GM12878 (cell line): ENCODE results near the gene RTP3. TPM values are rescaled to one million over a fixed set of nuclear protein-coding genes. Genes with fewer than 3 reads are reported as not detected.

Source experiments
- ATAC-seq: fragments of 200-7000 bp; cut with Tn5 transposase; 3 replicates; pipeline ENCODE4 v1.9.1; 2020; ENCODE audit warnings: mild to moderate bottlenecking, moderate library complexity
- BruUV-seq: library from RNA; stranded (reverse); fragments of 400-500 nt; replicated peaks from 2 replicates; lab custom pipeline; 2021; lab: Mats Ljungman, UMichigan
- CTCF ChIA-PET: fragments of 300-600 bp; sonication (Branson Sonifier 250); formaldehyde crosslinking; extraction: SDS; loops from one replicate; lab custom pipeline; 2021; ENCODE audit warnings: inconsistent platforms; lab: Yijun Ruan, JAX
- POLR2A ChIA-PET: fragments of 350-600 bp; formaldehyde crosslinking; extraction: SDS; loops from one replicate; lab custom pipeline; 2021; ENCODE audit warnings: inconsistent platforms; lab: Charles Lee
- RAD21 ChIA-PET: fragments of 300-600 bp; sonication (Branson Sonifier 250); formaldehyde crosslinking; loops from one replicate; lab custom pipeline; 2023; ENCODE audit warnings: antibody characterized with exemption; ENCODE audit not compliant: unreplicated experiment; lab: Charles Lee
- SMC1A ChIA-PET: fragments of 300-600 bp; sonication (Branson Sonifier 250); formaldehyde crosslinking; loops from one replicate; lab custom pipeline; 2023; ENCODE audit not compliant: unreplicated experiment, uncharacterized antibody; lab: Charles Lee
- DNase-seq: peaks from one replicate; pipeline ENCODE4 v3.0.0-alpha.2; 2011; ENCODE audit warnings: low read depth, low spot score
- FAIRE-seq: peaks from 3 replicates; lab custom pipeline; 2011; peaks lifted over from hg19 to GRCh38; lab: Jason Lieb, UNC
- H2AFZ ChIP-seq: 2 replicates; pipeline ENCODE4 v1.6.0; 2011; ENCODE audit warnings: low read depth, low read length, control low read depth; ENCODE audit not compliant: control insufficient read depth
- H3K27ac ChIP-seq: 2 replicates; pipeline ENCODE4 v1.5.1; 2011; ENCODE audit warnings: control low read depth; ENCODE audit not compliant: control insufficient read depth, insufficient read depth
- H3K27me3 ChIP-seq, 2 experiments: replicated peaks in 1 of 2; 2 replicates each; pipeline versions ENCODE4 v1.6.0 to v1.6.1; 2011; ENCODE audit warnings: low read length in 1 of 2; ENCODE audit not compliant: control insufficient read depth in 2 of 2, insufficient read depth in 2 of 2
- H3K36me3 ChIP-seq, 2 experiments: 2 replicates each; pipeline ENCODE4 v1.5.1; 2011; ENCODE audit warnings: low read length in 1 of 2; ENCODE audit not compliant: control insufficient read depth in 2 of 2, insufficient read depth in 2 of 2
- H3K4me1 ChIP-seq: 2 replicates; pipeline ENCODE4 v1.6.1; 2011; ENCODE audit warnings: mild to moderate bottlenecking, low read length, moderate library complexity, mixed read lengths; ENCODE audit not compliant: control insufficient read depth, insufficient read depth
- H3K4me2 ChIP-seq: 2 replicates; pipeline ENCODE4 v1.6.0; 2011; ENCODE audit warnings: control low read depth; ENCODE audit not compliant: control insufficient read depth, insufficient read depth
- H3K4me3 ChIP-seq: fragments of 200-600 bp; sonication (generic); 2 replicates; pipeline ENCODE4 v1.5.1; 2016
- H3K79me2 ChIP-seq: 2 replicates; pipeline ENCODE4 v1.6.0; 2011; ENCODE audit warnings: low read length; ENCODE audit not compliant: control insufficient read depth, insufficient read depth
- H3K9ac ChIP-seq: 2 replicates; pipeline ENCODE4 v1.8.0; 2011; ENCODE audit warnings: low read length, control low read depth, mixed read lengths; ENCODE audit not compliant: control insufficient read depth, insufficient read depth
- H3K9me3 ChIP-seq: replicated peaks from 3 replicates; pipeline ENCODE4 v1.5.1; 2011; ENCODE audit warnings: mild to moderate bottlenecking, low read length; ENCODE audit not compliant: control insufficient read depth, insufficient read depth
- H4K20me1 ChIP-seq: 2 replicates; pipeline ENCODE4 v1.6.0; 2011; ENCODE audit not compliant: control insufficient read depth, insufficient read depth
- BHLHE40 ChIP-seq, 2 experiments: fragments of 450-650 bp in 1 of 2; IDR thresholded peaks; 2 replicates each; pipeline ENCODE4 v1.6.1; 2011 to 2017; ENCODE audit warnings: low read depth in 2 of 2, borderline replicate concordance in 1 of 2, improper control_type of control experiment in 1 of 2, low read length in 1 of 2, mild to moderate bottlenecking in 1 of 2
- BRCA1 ChIP-seq: IDR thresholded peaks from 2 replicates; pipeline ENCODE4 v1.6.1; 2011; ENCODE audit warnings: low read depth, low read length, improper control_type of control experiment
- CREB1 ChIP-seq: IDR thresholded peaks from 2 replicates; pipeline ENCODE4 v1.6.1; 2012; ENCODE audit warnings: low read depth, mild to moderate bottlenecking, inconsistent platforms
- ESRRA ChIP-seq: IDR thresholded peaks from 2 replicates; pipeline ENCODE4 v1.6.1; 2012; ENCODE audit warnings: mild to moderate bottlenecking, low read length, improper control_type of control experiment
- MEF2B ChIP-seq: fragments of 450-650 bp; IDR thresholded peaks from 2 replicates; pipeline ENCODE4 v1.6.1; 2018; ENCODE audit warnings: mild to moderate bottlenecking, moderate library complexity; ENCODE audit not compliant: partially characterized antibody, poor library complexity, severe bottlenecking
- PML ChIP-seq: IDR thresholded peaks from 2 replicates; pipeline ENCODE4 v1.6.1; 2012; ENCODE audit warnings: low read length, inconsistent platforms
- RUNX3 ChIP-seq: IDR thresholded peaks from 2 replicates; pipeline ENCODE4 v1.6.1; 2012; ENCODE audit warnings: low read length, inconsistent platforms
- SMARCA5 ChIP-seq: fragments of 450-650 bp; IDR thresholded peaks from 2 replicates; pipeline ENCODE4 v1.6.1; 2017; ENCODE audit warnings: mild to moderate bottlenecking
- SREBF1 ChIP-seq: IDR thresholded peaks from 2 replicates; pipeline ENCODE4 v1.6.1; 2012; ENCODE audit warnings: mild to moderate bottlenecking, low read length
- SUPT20H ChIP-seq: IDR thresholded peaks from 2 replicates; pipeline ENCODE4 v1.6.1; 2011; ENCODE audit warnings: low read depth, mild to moderate bottlenecking, low read length, moderate library complexity, borderline replicate concordance; ENCODE audit not compliant: control insufficient read depth
- TBL1XR1 ChIP-seq: IDR thresholded peaks from 2 replicates; pipeline ENCODE4 v1.6.1; 2012; ENCODE audit warnings: low read depth, low read length, improper control_type of control experiment
- ZNF217 ChIP-seq: fragments of 450-650 bp; IDR thresholded peaks from 2 replicates; pipeline ENCODE4 v1.6.1; 2017; ENCODE audit warnings: antibody characterized with exemption, mild to moderate bottlenecking
- ZNF274 ChIP-seq: IDR thresholded peaks from one replicate; pipeline ENCODE4 v1.8.0; 2011; ENCODE audit not compliant: insufficient read length, insufficient read depth
- WGBS: methylation state at CpG from one replicate; pipeline ENCODE4 v1.1.6; 2016; ENCODE audit warnings: low lambda C conversion rate; ENCODE audit not compliant: insufficient replicate concordance, insufficient coverage; ENCODE audit errors: missing lambda C conversion rate; 5-methylcytosine and 5-hydroxymethylcytosine counted together
- in situ Hi-C: fragments of 300-500 bp; cut with MboI; formaldehyde crosslinking; loops from 9 replicates; pipeline ENCODE4 v1.14.3; 2018; ENCODE audit warnings: mixed read lengths
- intact Hi-C: fragments of 100-400 bp; cut with micrococcal nuclease; formaldehyde crosslinking; loops from one replicate; pipeline ENCODE4 v1.14.2; 2022; ENCODE audit not compliant: unreplicated experiment
- polyA plus RNA-seq, 11 experiments: library from polyadenylated mRNA; depleted of rRNA in 4 of 11; unstranded in 6 of 11; stranded (reverse) in 5 of 11; fragments of >200 nt; fragmentation: Nextera tagmentation in 4 of 11; fragmentation: Illumina TruSeq in 1 of 11; extraction: Ambion mirVana in 4 of 11; extraction: Trizol in 1 of 11; gene quantifications; 1 replicate in 1 of 11; 2 replicates in 10 of 11; pipeline versions ENCODE4 v1.2.1 to v1.2.3, GENCODE V29; 2011 to 2016; ENCODE audit warnings: inconsistent platforms in 2 of 11, missing spikeins in 2 of 11, low read depth in 1 of 11
- total RNA-seq, 4 experiments: library from RNA; depleted of rRNA in 3 of 4; stranded (reverse); fragments of >200 nt in 3 of 4; fragmentation: Illumina TruSeq in 1 of 4; extraction: Trizol in 1 of 4; gene quantifications; 2 replicates each; pipeline versions ENCODE4 v1.2.1 to v1.2.3, GENCODE V29; 2013 to 2021
- TF ChIP-seq, protein P1 (sequence below): fragments of 450-650 bp; IDR thresholded peaks from 2 replicates; pipeline ENCODE4 v1.6.1; 2017; ENCODE audit warnings: borderline replicate concordance
- TF ChIP-seq, protein P2 (sequence below): fragments of 450-650 bp; IDR thresholded peaks from 2 replicates; pipeline ENCODE4 v1.6.1; 2017; ENCODE audit warnings: low read depth, mild to moderate bottlenecking, moderate library complexity
- TF ChIP-seq, protein P3 (sequence below): fragments of 450-650 bp; IDR thresholded peaks from 2 replicates; pipeline ENCODE4 v1.6.1; 2018; ENCODE audit warnings: mild to moderate bottlenecking, low read depth, moderate library complexity; ENCODE audit not compliant: partially characterized antibody
- TF ChIP-seq, protein P4 (sequence below), 3 experiments: IDR thresholded peaks in 2 of 3; conservative IDR thresholded peaks in 1 of 3; 2 replicates each; pipeline ENCODE4 v1.5.1; 2011; ENCODE audit warnings: low read depth in 3 of 3, low read length in 3 of 3, mild to moderate bottlenecking in 3 of 3, control low read depth in 2 of 3, moderate library complexity in 2 of 3, inconsistent platforms in 1 of 3, mixed read lengths in 1 of 3; ENCODE audit not compliant: control insufficient read depth in 2 of 3, insufficient read depth in 1 of 3; ENCODE audit errors: extremely low read depth in 1 of 3

RTP3 gene
- total and polyA plus RNA-seq, 10 of the 15 experiments (the other 5 are each of a cell fraction or from before 2014, with no cell fraction given): 0.06 TPM; not detected in 9

DNA sequence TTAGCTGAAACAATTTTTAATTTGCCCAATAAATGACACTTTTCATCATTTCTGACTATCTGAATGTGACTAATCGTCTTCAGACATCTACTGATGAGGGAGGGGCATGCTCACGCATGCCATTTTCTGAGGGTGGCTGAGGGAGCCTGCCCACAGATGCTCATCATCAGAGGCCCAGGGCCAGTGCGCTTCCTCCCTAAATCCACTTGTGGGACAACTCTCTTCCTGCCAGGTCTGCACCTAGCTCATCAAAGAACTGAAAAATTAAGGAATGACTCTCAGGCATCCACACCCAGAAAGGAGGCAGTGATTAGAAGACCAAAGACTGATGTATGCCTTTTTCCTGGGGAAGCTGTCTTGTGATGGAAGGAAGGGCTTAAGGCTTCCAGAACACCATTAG, 22.8 kb downstream of the RTP3 start (continued):
- TF ChIP-seq SREBF1: no peak

DNA sequence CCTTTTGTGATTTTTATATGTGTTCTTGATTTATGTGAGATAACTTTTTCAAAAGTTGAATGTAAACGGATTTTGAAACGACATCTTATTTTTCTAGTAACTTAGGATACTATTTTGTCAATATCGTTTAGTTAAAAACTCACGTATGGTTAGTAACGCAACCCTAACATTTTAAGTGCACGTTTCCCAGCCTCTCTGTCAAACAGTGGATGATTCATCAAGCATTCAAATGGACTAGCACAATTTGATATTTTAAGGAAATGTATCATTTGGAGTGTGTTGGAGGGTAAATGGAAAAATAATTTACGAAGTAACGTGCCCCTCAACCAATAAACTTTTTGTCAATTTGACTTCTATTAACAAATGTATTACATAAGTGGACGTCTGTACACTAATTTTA, 23.3 kb downstream of the RTP3 start:
- Histone ChIP-seq H3K79me2 (no peaks in the 10 kb centered on the region), H3K9ac (no peak overlapping the region)
- POLR2A ChIA-PET: no interaction called here
- no peak for DNase-seq
- SMC1A ChIA-PET: no interaction called here
- CTCF ChIA-PET: no interaction called here
- TF ChIP-seq, protein P1, sequence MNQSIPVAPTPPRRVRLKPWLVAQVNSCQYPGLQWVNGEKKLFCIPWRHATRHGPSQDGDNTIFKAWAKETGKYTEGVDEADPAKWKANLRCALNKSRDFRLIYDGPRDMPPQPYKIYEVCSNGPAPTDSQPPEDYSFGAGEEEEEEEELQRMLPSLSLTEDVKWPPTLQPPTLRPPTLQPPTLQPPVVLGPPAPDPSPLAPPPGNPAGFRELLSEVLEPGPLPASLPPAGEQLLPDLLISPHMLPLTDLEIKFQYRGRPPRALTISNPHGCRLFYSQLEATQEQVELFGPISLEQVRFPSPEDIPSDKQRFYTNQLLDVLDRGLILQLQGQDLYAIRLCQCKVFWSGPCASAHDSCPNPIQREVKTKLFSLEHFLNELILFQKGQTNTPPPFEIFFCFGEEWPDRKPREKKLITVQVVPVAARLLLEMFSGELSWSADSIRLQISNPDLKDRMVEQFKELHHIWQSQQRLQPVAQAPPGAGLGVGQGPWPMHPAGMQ: no peak
- TF ChIP-seq SMARCA5 (no peak), ESRRA (no peak), BRCA1 (no peak), ZNF217 (no peak), RUNX3 (no peak), SUPT20H (no peak), ZNF274 (no peak), PML (no peak), CREB1 (no peak), MEF2B (no peak), TBL1XR1 (no peak), BHLHE40 (IDR thresholded peaks at IDR 0.05; ENCODE audit: borderline replicate concordance in 1 of 2, low read depth in 2 of 2, low read length in 1 of 2) (no peak)
- TF ChIP-seq, protein P2, sequence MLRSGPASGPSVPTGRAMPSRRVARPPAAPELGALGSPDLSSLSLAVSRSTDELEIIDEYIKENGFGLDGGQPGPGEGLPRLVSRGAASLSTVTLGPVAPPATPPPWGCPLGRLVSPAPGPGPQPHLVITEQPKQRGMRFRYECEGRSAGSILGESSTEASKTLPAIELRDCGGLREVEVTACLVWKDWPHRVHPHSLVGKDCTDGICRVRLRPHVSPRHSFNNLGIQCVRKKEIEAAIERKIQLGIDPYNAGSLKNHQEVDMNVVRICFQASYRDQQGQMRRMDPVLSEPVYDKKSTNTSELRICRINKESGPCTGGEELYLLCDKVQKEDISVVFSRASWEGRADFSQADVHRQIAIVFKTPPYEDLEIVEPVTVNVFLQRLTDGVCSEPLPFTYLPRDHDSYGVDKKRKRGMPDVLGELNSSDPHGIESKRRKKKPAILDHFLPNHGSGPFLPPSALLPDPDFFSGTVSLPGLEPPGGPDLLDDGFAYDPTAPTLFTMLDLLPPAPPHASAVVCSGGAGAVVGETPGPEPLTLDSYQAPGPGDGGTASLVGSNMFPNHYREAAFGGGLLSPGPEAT: no peak
- TF ChIP-seq, protein P3, sequence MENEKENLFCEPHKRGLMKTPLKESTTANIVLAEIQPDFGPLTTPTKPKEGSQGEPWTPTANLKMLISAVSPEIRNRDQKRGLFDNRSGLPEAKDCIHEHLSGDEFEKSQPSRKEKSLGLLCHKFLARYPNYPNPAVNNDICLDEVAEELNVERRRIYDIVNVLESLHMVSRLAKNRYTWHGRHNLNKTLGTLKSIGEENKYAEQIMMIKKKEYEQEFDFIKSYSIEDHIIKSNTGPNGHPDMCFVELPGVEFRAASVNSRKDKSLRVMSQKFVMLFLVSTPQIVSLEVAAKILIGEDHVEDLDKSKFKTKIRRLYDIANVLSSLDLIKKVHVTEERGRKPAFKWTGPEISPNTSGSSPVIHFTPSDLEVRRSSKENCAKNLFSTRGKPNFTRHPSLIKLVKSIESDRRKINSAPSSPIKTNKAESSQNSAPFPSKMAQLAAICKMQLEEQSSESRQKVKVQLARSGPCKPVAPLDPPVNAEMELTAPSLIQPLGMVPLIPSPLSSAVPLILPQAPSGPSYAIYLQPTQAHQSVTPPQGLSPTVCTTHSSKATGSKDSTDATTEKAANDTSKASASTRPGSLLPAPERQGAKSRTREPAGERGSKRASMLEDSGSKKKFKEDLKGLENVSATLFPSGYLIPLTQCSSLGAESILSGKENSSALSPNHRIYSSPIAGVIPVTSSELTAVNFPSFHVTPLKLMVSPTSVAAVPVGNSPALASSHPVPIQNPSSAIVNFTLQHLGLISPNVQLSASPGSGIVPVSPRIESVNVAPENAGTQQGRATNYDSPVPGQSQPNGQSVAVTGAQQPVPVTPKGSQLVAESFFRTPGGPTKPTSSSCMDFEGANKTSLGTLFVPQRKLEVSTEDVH: no peak
- TF ChIP-seq, protein P4, sequence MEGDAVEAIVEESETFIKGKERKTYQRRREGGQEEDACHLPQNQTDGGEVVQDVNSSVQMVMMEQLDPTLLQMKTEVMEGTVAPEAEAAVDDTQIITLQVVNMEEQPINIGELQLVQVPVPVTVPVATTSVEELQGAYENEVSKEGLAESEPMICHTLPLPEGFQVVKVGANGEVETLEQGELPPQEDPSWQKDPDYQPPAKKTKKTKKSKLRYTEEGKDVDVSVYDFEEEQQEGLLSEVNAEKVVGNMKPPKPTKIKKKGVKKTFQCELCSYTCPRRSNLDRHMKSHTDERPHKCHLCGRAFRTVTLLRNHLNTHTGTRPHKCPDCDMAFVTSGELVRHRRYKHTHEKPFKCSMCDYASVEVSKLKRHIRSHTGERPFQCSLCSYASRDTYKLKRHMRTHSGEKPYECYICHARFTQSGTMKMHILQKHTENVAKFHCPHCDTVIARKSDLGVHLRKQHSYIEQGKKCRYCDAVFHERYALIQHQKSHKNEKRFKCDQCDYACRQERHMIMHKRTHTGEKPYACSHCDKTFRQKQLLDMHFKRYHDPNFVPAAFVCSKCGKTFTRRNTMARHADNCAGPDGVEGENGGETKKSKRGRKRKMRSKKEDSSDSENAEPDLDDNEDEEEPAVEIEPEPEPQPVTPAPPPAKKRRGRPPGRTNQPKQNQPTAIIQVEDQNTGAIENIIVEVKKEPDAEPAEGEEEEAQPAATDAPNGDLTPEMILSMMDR (IDR thresholded peaks at IDR 0.05 in 2 of 3, conservative IDR thresholded peaks at IDR 0.05 in 1 of 3; ENCODE audit: control insufficient read depth in 2 of 3, extremely low read depth in 1 of 3, insufficient read depth in 1 of 3, low read depth in 3 of 3, low read length in 3 of 3): no peak
- TF ChIP-seq, all 136 proteins: peak for 0
- intact Hi-C loops: no loop called here
- Histone ChIP-seq H3K4me2 (no peak overlapping the region), H3K36me3 (no peaks in the 10 kb centered on the region), H4K20me1 (no peaks in the 10 kb centered on the region), H3K9me3 (no peaks in the 10 kb centered on the region), H3K4me3 (no peak overlapping the region), H3K4me1 (no peaks in the 10 kb centered on the region), H3K27ac (no peak overlapping the region), H3K27me3 (no peaks in the 10 kb centered on the region), H2AFZ (no peak overlapping the region)
- no peak for ATAC-seq
- BruUV-seq: no TSS peak
- WGBS: 61% methylated on average over 9 of the region's 9 CpGs
- in situ Hi-C loops: no loop called here
- RAD21 ChIA-PET: no interaction called here
- FAIRE-seq: no peak
